HepG2 (cell line): ENCODE results near the gene EMP2. TPM values are rescaled to one million over a fixed set of nuclear protein-coding genes. Genes with fewer than 3 reads are reported as not detected.

ENCODE experiments used
- ATF4 ChIP-seq, 2 experiments: fragments of 450-650 bp in 1 of 2; sonication (generic) in 1 of 2; formaldehyde crosslinking; IDR thresholded peaks; 2 replicates each; pipeline versions ENCODE4 v1.5.0 to v1.8.0; 2020 to 2022; ENCODE audit warnings: mild to moderate bottlenecking in 1 of 2, missing genetic modification reagents in 1 of 2
- ATM ChIP-seq: fragments of 450-650 bp; IDR thresholded peaks from 2 replicates; pipeline ENCODE4 v1.7.1; 2017; ENCODE audit warnings: mild to moderate bottlenecking, borderline replicate concordance
- CEBPB ChIP-seq: IDR thresholded peaks from 2 replicates; pipeline ENCODE4 v1.6.1; 2011; ENCODE audit warnings: low read depth, low read length, improper control_type of control experiment, borderline replicate concordance
- FOXO1 ChIP-seq: sonication (generic); formaldehyde crosslinking; IDR thresholded peaks from 2 replicates; pipeline ENCODE4 v1.4.0; 2020; ENCODE audit warnings: missing genetic modification reagents
- GPN1 ChIP-seq: sonication (generic); formaldehyde crosslinking; IDR thresholded peaks from 2 replicates; pipeline ENCODE4 v1.5.1; 2020; ENCODE audit warnings: missing genetic modification reagents, borderline replicate concordance
- HMGA1 ChIP-seq: sonication (generic); formaldehyde crosslinking; conservative IDR thresholded peaks from 2 replicates; pipeline ENCODE4 v1.4.0; 2020; ENCODE audit warnings: missing genetic modification reagents
- KLF12 ChIP-seq: sonication (generic); formaldehyde crosslinking; IDR thresholded peaks from 2 replicates; pipeline ENCODE4 v1.4.0; 2020; ENCODE audit warnings: missing genetic modification reagents, borderline replicate concordance
- MED8 ChIP-seq: sonication (generic); formaldehyde crosslinking; IDR thresholded peaks from 2 replicates; pipeline ENCODE4 v1.8.1; 2023; ENCODE audit warnings: mild to moderate bottlenecking, missing genetic modification reagents; ENCODE audit not compliant: insufficient replicate concordance
- MLX ChIP-seq: IDR thresholded peaks from 2 replicates; pipeline ENCODE4 v1.6.1; 2016
- PAF1 ChIP-seq: IDR thresholded peaks from 2 replicates; pipeline ENCODE4 v1.6.1; 2016; ENCODE audit warnings: missing genetic modification reagents, missing compliant biosample characterization
- PRPF4 ChIP-seq: fragments of 200-400 bp; formaldehyde crosslinking; IDR thresholded peaks from 2 replicates; pipeline ENCODE4 v1.6.1; 2016; ENCODE audit warnings: low read length, low read depth; ENCODE audit not compliant: poor library complexity, severe bottlenecking
- RCOR2 ChIP-seq: IDR thresholded peaks from 2 replicates; pipeline ENCODE4 v1.6.1; 2016; ENCODE audit warnings: missing biosample characterization, missing genetic modification reagents
- TBX2 ChIP-seq: sonication (generic); formaldehyde crosslinking; IDR thresholded peaks from 2 replicates; pipeline ENCODE4 v1.5.0; 2020; ENCODE audit warnings: missing genetic modification reagents, mild to moderate bottlenecking, borderline replicate concordance
- ZBTB20 ChIP-seq: sonication (generic); formaldehyde crosslinking; IDR thresholded peaks from 2 replicates; pipeline ENCODE4 v1.8.1; 2023; ENCODE audit warnings: missing genetic modification reagents, low read depth, mild to moderate bottlenecking, borderline replicate concordance
- ZBTB38 ChIP-seq: sonication (generic); formaldehyde crosslinking; IDR thresholded peaks from 2 replicates; pipeline ENCODE4 v1.5.1; 2020; ENCODE audit warnings: mild to moderate bottlenecking, missing genetic modification reagents
- ZNF17 ChIP-seq: sonication (generic); formaldehyde crosslinking; IDR thresholded peaks from 2 replicates; pipeline ENCODE4 v1.5.0; 2020; ENCODE audit warnings: mild to moderate bottlenecking, missing genetic modification reagents
- ZNF550 ChIP-seq: sonication (generic); formaldehyde crosslinking; IDR thresholded peaks from 2 replicates; pipeline ENCODE4 v1.4.0; 2020; ENCODE audit warnings: mild to moderate bottlenecking, missing genetic modification reagents, borderline replicate concordance
- polyA plus RNA-seq, 8 experiments: library from polyadenylated mRNA; depleted of rRNA in 3 of 8; stranded (reverse) in 7 of 8; unstranded in 1 of 8; fragments of >200 nt; fragmentation: Illumina TruSeq in 4 of 8; extraction: Trizol in 4 of 8; gene quantifications; 2 replicates each; pipeline versions ENCODE4 v1.2.1 to v1.2.3, GENCODE V29; 2011 to 2016; ENCODE audit warnings: low read depth in 4 of 8, missing spikeins in 1 of 8, mixed read lengths in 1 of 8; ENCODE audit not compliant: insufficient read depth in 1 of 8
- total RNA-seq, 5 experiments: library from RNA; depleted of rRNA; stranded (reverse); fragments of >200 nt; fragmentation: Illumina TruSeq; extraction: Trizol; gene quantifications; 2 replicates each; pipeline ENCODE4 v1.2.3, GENCODE V29; 2016; ENCODE audit warnings: low read depth in 1 of 5
- TF ChIP-seq, protein P1 (sequence below): sonication (generic); formaldehyde crosslinking; IDR thresholded peaks from 2 replicates; pipeline ENCODE4 v1.8.0; 2022; ENCODE audit warnings: mild to moderate bottlenecking, missing genetic modification reagents, moderate library complexity
- TF ChIP-seq, protein P2 (sequence below): sonication (generic); formaldehyde crosslinking; IDR thresholded peaks from one replicate; pipeline ENCODE4 v1.5.1; 2020; ENCODE audit warnings: mild to moderate bottlenecking, missing genetic modification reagents; ENCODE audit errors: not compliant biosample characterization

EMP2 gene
- total and polyA plus RNA-seq, 2 of the 13 experiments (the other 11 are each of a cell fraction or from before 2014, with no cell fraction given), result 24.6 to 91.2 TPM

DNA sequence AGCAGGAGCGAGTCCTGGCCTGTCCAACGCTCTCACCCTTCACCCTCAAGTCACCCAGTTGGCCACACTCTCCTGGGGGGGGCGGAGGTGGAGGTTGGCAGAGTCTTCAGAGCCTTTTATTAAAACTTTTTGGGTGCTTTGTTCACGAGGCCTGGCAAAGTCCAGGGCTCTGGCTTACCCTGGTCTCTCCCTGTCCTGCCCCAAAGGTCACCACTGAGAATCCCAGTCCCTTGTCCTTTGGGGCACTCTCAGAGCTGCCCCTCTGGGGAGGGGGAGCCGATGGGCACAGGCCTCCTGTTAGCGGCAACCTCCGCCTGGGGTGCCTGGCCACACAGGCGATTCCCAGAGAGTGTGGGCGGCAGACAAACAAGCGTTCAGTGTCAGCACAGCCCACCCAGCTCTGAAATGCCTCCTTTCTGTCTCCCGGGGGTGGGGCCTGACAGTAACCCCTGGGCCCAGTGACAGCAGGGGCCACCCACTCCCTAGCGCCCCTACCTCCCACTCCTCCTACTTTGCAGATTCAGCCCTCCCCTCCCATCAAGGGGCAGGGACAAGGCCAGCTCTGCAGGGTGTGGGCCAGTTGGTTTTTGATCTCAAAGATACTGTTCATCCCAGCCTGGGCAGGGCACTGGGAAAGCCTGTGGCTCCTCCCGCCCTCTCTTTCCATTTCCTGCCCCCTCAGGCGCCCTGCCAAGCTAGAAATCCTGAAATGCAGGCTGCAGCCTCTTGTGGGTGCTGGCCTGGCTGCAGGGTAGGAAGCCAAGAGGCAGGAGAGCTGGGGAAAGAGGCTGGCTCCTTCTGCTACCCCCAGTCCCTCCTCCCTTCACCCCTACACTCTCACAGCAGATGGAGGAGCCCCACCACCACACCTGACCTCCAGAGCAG, 36.6 kb upstream of the EMP2 start (continued):
- TF ChIP-seq GPN1 (CRISPR knock-in tag), result no peak
- TF ChIP-seq, protein P1, sequence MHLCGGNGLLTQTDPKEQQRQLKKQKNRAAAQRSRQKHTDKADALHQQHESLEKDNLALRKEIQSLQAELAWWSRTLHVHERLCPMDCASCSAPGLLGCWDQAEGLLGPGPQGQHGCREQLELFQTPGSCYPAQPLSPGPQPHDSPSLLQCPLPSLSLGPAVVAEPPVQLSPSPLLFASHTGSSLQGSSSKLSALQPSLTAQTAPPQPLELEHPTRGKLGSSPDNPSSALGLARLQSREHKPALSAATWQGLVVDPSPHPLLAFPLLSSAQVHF (CRISPR knock-in tag), result no peak
- no peak for TF ChIP-seq HMGA1 (CRISPR knock-in tag)
- TF ChIP-seq PAF1 (CRISPR knock-in tag), result no peak
- TF ChIP-seq FOXO1 (CRISPR knock-in tag), result peak; percentile 55; the same call in 1 of the 2 replicates
- no peak for TF ChIP-seq PRPF4
- TF ChIP-seq, protein P2, sequence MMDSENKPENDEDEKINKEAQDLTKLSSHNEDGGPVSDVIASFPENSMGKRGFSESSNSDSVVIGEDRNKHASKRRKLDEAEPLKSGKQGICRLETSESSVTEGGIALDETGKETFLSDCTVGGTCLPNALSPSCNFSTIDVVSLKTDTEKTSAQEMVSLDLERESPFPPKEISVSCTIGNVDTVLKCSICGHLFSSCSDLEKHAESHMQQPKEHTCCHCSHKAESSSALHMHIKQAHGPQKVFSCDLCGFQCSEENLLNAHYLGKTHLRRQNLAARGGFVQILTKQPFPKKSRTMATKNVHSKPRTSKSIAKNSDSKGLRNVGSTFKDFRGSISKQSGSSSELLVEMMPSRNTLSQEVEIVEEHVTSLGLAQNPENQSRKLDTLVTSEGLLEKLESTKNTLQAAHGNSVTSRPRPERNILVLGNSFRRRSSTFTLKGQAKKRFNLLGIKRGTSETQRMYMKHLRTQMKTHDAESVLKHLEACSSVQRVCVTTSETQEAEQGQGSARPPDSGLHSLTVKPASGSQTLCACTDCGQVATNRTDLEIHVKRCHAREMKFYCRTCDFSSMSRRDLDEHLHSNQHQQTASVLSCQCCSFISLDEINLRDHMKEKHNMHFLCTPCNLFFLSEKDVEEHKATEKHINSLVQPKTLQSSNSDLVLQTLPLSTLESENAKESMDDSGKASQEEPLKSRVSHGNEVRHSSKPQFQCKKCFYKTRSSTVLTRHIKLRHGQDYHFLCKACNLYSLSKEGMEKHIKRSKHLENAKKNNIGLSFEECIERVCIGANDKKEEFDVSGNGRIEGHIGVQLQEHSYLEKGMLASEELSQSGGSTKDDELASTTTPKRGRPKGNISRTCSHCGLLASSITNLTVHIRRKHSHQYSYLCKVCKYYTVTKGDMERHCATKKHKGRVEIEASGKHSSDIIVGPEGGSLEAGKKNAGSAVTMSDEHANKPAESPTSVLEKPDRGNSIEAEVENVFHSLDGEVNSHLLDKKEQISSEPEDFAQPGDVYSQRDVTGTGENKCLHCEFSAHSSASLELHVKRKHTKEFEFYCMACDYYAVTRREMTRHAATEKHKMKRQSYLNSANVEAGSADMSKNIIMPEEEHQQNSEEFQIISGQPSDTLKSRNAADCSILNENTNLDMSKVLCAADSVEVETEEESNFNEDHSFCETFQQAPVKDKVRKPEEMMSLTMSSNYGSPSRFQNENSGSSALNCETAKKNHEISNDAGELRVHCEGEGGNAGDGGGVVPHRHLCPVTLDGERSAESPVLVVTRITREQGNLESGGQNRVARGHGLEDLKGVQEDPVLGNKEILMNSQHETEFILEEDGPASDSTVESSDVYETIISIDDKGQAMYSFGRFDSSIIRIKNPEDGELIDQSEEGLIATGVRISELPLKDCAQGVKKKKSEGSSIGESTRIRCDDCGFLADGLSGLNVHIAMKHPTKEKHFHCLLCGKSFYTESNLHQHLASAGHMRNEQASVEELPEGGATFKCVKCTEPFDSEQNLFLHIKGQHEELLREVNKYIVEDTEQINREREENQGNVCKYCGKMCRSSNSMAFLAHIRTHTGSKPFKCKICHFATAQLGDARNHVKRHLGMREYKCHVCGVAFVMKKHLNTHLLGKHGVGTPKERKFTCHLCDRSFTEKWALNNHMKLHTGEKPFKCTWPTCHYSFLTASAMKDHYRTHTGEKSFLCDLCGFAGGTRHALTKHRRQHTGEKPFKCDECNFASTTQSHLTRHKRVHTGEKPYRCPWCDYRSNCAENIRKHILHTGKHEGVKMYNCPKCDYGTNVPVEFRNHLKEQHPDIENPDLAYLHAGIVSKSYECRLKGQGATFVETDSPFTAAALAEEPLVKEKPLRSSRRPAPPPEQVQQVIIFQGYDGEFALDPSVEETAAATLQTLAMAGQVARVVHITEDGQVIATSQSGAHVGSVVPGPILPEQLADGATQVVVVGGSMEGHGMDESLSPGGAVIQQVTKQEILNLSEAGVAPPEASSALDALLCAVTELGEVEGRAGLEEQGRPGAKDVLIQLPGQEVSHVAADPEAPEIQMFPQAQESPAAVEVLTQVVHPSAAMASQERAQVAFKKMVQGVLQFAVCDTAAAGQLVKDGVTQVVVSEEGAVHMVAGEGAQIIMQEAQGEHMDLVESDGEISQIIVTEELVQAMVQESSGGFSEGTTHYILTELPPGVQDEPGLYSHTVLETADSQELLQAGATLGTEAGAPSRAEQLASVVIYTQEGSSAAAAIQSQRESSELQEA (CRISPR knock-in tag), result peak; percentile 35
- peak; percentile 55; the same call in 1 of the 2 replicates for TF ChIP-seq RCOR2
- TF ChIP-seq MLX (CRISPR knock-in tag), result no peak
- no peak for TF ChIP-seq KLF12
- TF ChIP-seq ZNF550 (CRISPR knock-in tag), result no peak; the same call in 1 of the 2 replicates
- TF ChIP-seq MED8 (CRISPR knock-in tag), result no peak
- no peak for TF ChIP-seq ZNF17 (CRISPR knock-in tag)
- TF ChIP-seq TBX2 (CRISPR knock-in tag), result peak; percentile 92; the same call in 1 of the 2 replicates
- peak; percentile 82; the same call in 1 of the 2 replicates for TF ChIP-seq ZBTB38
- TF ChIP-seq CEBPB, result no peak
- TF ChIP-seq ZBTB20 (CRISPR knock-in tag), result peak; percentile 85; the same call in 1 of the 2 replicates
- no peak for TF ChIP-seq ATF4 (CRISPR knock-in tag; IDR thresholded peaks at IDR 0.05)
- no peak for TF ChIP-seq ATM
